ENCODE results near the gene ENAH.
A peak's percentile ranks its signal among the peaks of the same experiment; 100 is the strongest.

ENAH gene

DNA sequence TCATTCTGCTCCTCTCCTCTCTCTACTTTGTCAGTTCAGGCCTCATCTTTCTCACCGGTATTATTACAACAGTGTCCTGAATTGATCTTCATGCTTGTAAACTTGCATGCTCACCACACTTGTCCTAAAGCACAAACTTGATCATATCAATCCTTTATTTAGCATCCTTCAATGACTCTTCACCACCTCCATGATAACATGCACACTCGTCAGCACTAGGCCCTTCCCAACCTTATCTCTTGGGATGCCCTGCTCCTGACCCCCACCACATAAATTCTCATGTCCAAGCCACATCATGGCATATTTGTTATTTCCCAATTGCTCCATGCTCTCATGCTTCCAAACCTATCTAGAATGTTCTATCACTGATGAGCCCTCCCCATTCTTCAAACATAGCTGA lies 103.1 kb downstream of the ENAH start:
- peaks cover 31% of the 10 kb centered on the region for H3K4me1 Mint-ChIP-seq
- TF ChIP-seq CTCF (IDR thresholded peaks at IDR 0.05; ENCODE audit: unreplicated experiment in 3 of 3): no peak
- no peaks in the 10 kb centered on the region for H3K9me3 Mint-ChIP-seq
- H3K27me3 Mint-ChIP-seq (ENCODE audit: low read depth): no peaks in the 10 kb centered on the region
- no peak overlapping the region for H3K4me3 Mint-ChIP-seq
- H3K27ac Mint-ChIP-seq: peak overlapping the region in 1 of 3 experiments; percentile 19
- peaks cover 28% of the 10 kb centered on the region for H3K36me3 Mint-ChIP-seq (ENCODE audit: low read depth)

GRCh38 chr1:225548140-225548857 lies 104.6 kb downstream of the ENAH start:
- Mint-ChIP-seq H3K9me3 (no peaks in the 10 kb centered on the region), H3K27ac (peak overlapping the region in 2 of 3 experiments; percentile 31 to 50), H3K4me1 (peaks cover 40% of the 10 kb centered on the region), H3K27me3 (ENCODE audit: low read depth) (no peaks in the 10 kb centered on the region), H3K36me3 (ENCODE audit: low read depth) (peaks cover 28% of the 10 kb centered on the region), H3K4me3 (no peak overlapping the region)
- TF ChIP-seq CTCF (IDR thresholded peaks at IDR 0.05; ENCODE audit: unreplicated experiment in 3 of 3): no peak

- Mint-ChIP-seq H3K9me3 (no peaks in the 10 kb centered on the region), H3K27ac (no peak overlapping the region), H3K4me3 (no peak overlapping the region), H3K36me3 (ENCODE audit: low read depth) (peaks cover 16% of the 10 kb centered on the region), H3K4me1 (peaks cover 44% of the 10 kb centered on the region), H3K27me3 (ENCODE audit: low read depth) (no peaks in the 10 kb centered on the region)
- TF ChIP-seq CTCF (IDR thresholded peaks at IDR 0.05; ENCODE audit: unreplicated experiment in 3 of 3): no peak
These were observed 107.3 kb downstream of the ENAH start for GRCh38 chr1:225545649-225546048.

DNA sequence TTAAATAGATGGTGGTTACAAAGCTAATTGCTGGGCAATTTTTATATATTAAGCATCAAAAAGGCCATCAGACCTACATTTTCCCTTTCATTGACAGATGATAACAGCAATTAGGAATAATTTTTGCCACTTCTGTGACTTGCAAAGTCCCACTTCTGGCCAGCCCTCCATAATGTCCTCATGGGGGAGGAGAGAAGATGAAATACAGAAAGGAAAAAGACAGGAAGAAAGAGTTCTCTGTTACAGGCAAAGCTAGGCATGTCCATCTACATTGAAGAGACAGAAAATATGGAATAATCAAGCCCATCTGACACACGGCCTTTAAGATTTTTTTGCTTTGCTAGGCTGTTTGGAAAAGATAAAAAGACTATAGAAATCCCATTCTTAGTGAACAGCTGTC lies 108.0 kb downstream of the ENAH start:
- Mint-ChIP-seq H3K4me3 (no peak overlapping the region), H3K36me3 (ENCODE audit: low read depth) (peaks cover 14% of the 10 kb centered on the region), H3K9me3 (no peaks in the 10 kb centered on the region), H3K4me1 (peaks cover 47% of the 10 kb centered on the region), H3K27me3 (ENCODE audit: low read depth) (no peaks in the 10 kb centered on the region), H3K27ac (peak overlapping the region in 1 of 3 experiments; percentile 54)
- TF ChIP-seq CTCF (IDR thresholded peaks at IDR 0.05; ENCODE audit: unreplicated experiment in 3 of 3): no peak

DNA sequence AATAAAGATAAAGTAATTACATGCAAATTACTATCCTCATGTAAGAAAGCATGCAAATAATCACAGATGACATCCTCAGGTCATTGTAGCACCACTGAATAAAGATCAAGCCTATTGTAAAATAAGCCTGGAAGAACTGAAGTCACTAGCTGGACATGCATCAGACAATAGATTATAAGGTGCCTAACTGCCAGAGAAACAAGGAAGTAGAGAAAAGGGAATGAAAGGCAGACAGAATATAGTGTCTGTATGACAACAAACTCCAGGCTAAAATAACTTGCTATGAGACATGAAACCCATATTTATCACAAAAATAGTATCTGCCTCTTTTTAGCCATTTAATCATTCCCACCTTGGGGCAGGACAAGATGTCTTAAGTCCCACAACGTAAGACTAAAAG lies 108.7 kb downstream of the ENAH start:
- peaks cover 9% of the 10 kb centered on the region for H3K36me3 Mint-ChIP-seq (ENCODE audit: low read depth)
- H3K4me1 Mint-ChIP-seq: peaks cover 46% of the 10 kb centered on the region
- H3K4me3 Mint-ChIP-seq: no peak overlapping the region
- no peak for TF ChIP-seq CTCF (IDR thresholded peaks at IDR 0.05; ENCODE audit: unreplicated experiment in 3 of 3)
- H3K27ac Mint-ChIP-seq: no peak overlapping the region
- H3K27me3 Mint-ChIP-seq (ENCODE audit: low read depth): no peaks in the 10 kb centered on the region
- no peaks in the 10 kb centered on the region for H3K9me3 Mint-ChIP-seq

DNA sequence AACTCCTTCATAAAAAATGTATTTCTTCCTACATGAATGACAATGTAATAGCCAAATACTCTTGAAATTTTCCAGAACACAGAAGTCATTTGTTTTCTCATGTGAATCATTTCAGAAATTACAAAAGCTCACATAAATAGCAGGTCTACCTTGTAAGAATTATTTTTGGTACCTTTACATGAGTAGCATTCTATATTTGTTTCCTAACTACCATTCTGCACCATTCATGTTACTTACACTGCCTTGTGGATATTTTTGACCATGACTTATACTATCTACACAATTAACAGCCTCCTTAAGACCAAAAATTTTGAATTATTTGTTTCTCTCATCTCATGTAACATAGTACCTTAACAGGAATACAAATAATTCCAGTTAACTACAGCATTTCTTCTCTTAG lies 109.6 kb downstream of the ENAH start:
- Mint-ChIP-seq H3K27me3 (ENCODE audit: low read depth) (no peaks in the 10 kb centered on the region), H3K4me1 (peaks cover 51% of the 10 kb centered on the region), H3K27ac (no peak overlapping the region), H3K9me3 (no peaks in the 10 kb centered on the region), H3K36me3 (ENCODE audit: low read depth) (peaks cover 6% of the 10 kb centered on the region), H3K4me3 (no peak overlapping the region)
- TF ChIP-seq CTCF (IDR thresholded peaks at IDR 0.05; ENCODE audit: unreplicated experiment in 3 of 3): no peak
